ENCODE data around the gene F10.

Gene F10

GRCh38 chr13:113117911-113118260, 4.7 kb upstream of the F10 start:
- DNase-seq = no peak

- DNase-seq = no peak
These were observed 4.2 kb upstream of the F10 start for GRCh38 chr13:113118261-113119021.

GRCh38 chr13:113119166-113119821, 3.3 kb upstream of the F10 start:
- no peak for DNase-seq

GRCh38 chr13:113119822-113120189, 2.8 kb upstream of the F10 start:
- no peak for DNase-seq

GRCh38 chr13:113120300-113121182, 2.1 kb upstream of the F10 start:
- DNase-seq = no peak

GRCh38 chr13:113121183-113121927, 1.2 kb upstream of the F10 start:
- DNase-seq = no peak

GRCh38 chr13:113121928-113122471, 599 bp upstream of the F10 start:
- no peak for DNase-seq

GRCh38 chr13:113123226-113124201, 915 bp downstream of the F10 start:
- DNase-seq = no peak

GRCh38 chr13:113124211-113124970, 1.8 kb downstream of the F10 start:
- no peak for DNase-seq

GRCh38 chr13:113125506-113126264, 3.1 kb downstream of the F10 start:
- no peak for DNase-seq

- DNase-seq = no peak
These were observed 3.9 kb downstream of the F10 start for GRCh38 chr13:113126265-113127150.

- no peak for DNase-seq
These were observed 6.9 kb downstream of the F10 start for GRCh38 chr13:113129480-113129879.

GRCh38 chr13:113129921-113130750, 7.5 kb downstream of the F10 start:
- peak; percentile 48 for DNase-seq

GRCh38 chr13:113135281-113135760, 12.7 kb downstream of the F10 start:
- no peak for DNase-seq

- no peak for DNase-seq
These were observed 15.2 kb downstream of the F10 start for GRCh38 chr13:113137691-113138298.

- no peak for DNase-seq
These were observed 16.4 kb downstream of the F10 start for GRCh38 chr13:113138792-113139551.

All from activated naive CD4-positive, alpha-beta T cell treated with Interleukin-2 at 50 U/mL for 16 hours (primary cell).